Testis (tissue), 3 donors: ENCODE results near the gene GID8. TPM values are rescaled to one million over a fixed set of nuclear protein-coding genes. Genes with fewer than 3 reads are reported as not detected.

Source experiments
- DNase-seq: peaks from one replicate; pipeline ENCODE4 v3.0.0-alpha.2; 2019
- H3K27ac ChIP-seq, 2 donors: fragments of 200-600 bp; sonication (generic); one replicate each; pipeline ENCODE4 v1.5.1; 2019
- H3K27me3 ChIP-seq: fragments of 200-600 bp; sonication (generic); one replicate; pipeline ENCODE4 v1.5.1; 2019
- H3K36me3 ChIP-seq: fragments of 200-600 bp; sonication (generic); one replicate; pipeline ENCODE4 v1.5.1; 2017; ENCODE audit warnings: low read depth; ENCODE audit errors: missing control alignments
- H3K4me1 ChIP-seq: fragments of 200-600 bp; sonication (generic); one replicate; pipeline ENCODE4 v1.5.1; 2019
- H3K4me3 ChIP-seq, 2 donors: fragments of 200-600 bp; sonication (generic); one replicate each; pipeline ENCODE4 v1.5.1; 2017 to 2019
- H3K9me3 ChIP-seq: fragments of 200-600 bp; sonication (generic); one replicate; pipeline ENCODE4 v1.5.1; 2017
- CTCF ChIP-seq, 3 experiments: fragments of 450-650 bp in 2 of 3; fragments of 200-600 bp in 1 of 3; sonication (generic) in 1 of 3; IDR thresholded peaks; one replicate each; pipeline ENCODE4 v1.5.1; 2016 to 2019; ENCODE audit warnings: antibody characterized with exemption in 3 of 3, mild to moderate bottlenecking in 2 of 3, moderate library complexity in 1 of 3
- POLR2A ChIP-seq: fragments of 450-650 bp; IDR thresholded peaks from one replicate; pipeline ENCODE4 v1.6.1; 2017; ENCODE audit warnings: antibody characterized with exemption, mild to moderate bottlenecking, moderate library complexity
- WGBS, 2 donors: methylation state at CpG; one replicate each; pipeline ENCODE4 v1.1.5; 2018; 5-methylcytosine and 5-hydroxymethylcytosine counted together
- intact Hi-C: fragments of 100-400 bp; cut with DNase I; formaldehyde crosslinking; loops from one replicate; pipeline ENCODE4 v1.15.1; 2023; ENCODE audit warnings: low total_unique reads
- polyA plus RNA-seq: library from polyadenylated mRNA; stranded (reverse); fragments of 350-450 nt; fragmentation: Illumina TruSeq; extraction: RNeasy Lipid Tissue Mini Kit (QIAGEN cat#74804); gene quantifications from one replicate; pipeline ENCODE4 v1.2.3, GENCODE V29; 2014; ENCODE audit warnings: low read depth, low replicate concordance; ENCODE audit not compliant: insufficient read depth
- total RNA-seq, 2 donors: library from RNA; depleted of rRNA; stranded (reverse); fragments of >200 nt; gene quantifications; one replicate each; pipeline ENCODE4 v1.2.3, GENCODE V29; 2016

GID8 gene
- total and polyA plus RNA-seq, 3 donors from 2014 or later = 27.3 to 42.6 (median 41.9) TPM

GRCh38 chr20:62961310-62961783 lies 23.4 kb downstream of the GID8 start:
- no peaks in the 10 kb centered on the region for H3K27me3 ChIP-seq
- no peak overlapping the region for H3K27ac ChIP-seq
- intact Hi-C loops = no loop called here
- no peaks in the 10 kb centered on the region for H3K36me3 ChIP-seq
- no peaks in the 10 kb centered on the region for H3K9me3 ChIP-seq
- peak; percentile 46 for DNase-seq
- H3K4me1 ChIP-seq = no peaks in the 10 kb centered on the region
- H3K4me3 ChIP-seq = no peak overlapping the region
- 52 to 79% methylated on average over 7 to 18 of the region's 19 CpGs for WGBS, 2 donors
- TF ChIP-seq CTCF (IDR thresholded peaks at IDR 0.05) = no peak

GRCh38 chr20:62961799-62962198 lies 23.9 kb downstream of the GID8 start:
- no peak for DNase-seq
- intact Hi-C loops = no loop called here
- TF ChIP-seq POLR2A (no peak), CTCF (IDR thresholded peaks at IDR 0.05) (no peak)
- no peaks in the 10 kb centered on the region for H3K9me3 ChIP-seq
- 80 to 89% methylated on average over 8 of the region's 8 CpGs for WGBS, 2 donors
- no peaks in the 10 kb centered on the region for H3K4me1 ChIP-seq
- no peaks in the 10 kb centered on the region for H3K27me3 ChIP-seq
- no peak overlapping the region for H3K4me3 ChIP-seq
- no peaks in the 10 kb centered on the region for H3K36me3 ChIP-seq
- no peak overlapping the region for H3K27ac ChIP-seq

GRCh38 chr20:62962221-62962879 lies 24.4 kb downstream of the GID8 start:
- TF ChIP-seq POLR2A (no peak), CTCF (IDR thresholded peaks at IDR 0.05) (no peak)
- Histone ChIP-seq H3K4me1 (no peaks in the 10 kb centered on the region), H3K4me3 (no peak overlapping the region), H3K27ac (no peak overlapping the region), H3K27me3 (no peaks in the 10 kb centered on the region), H3K9me3 (no peaks in the 10 kb centered on the region), H3K36me3 (no peaks in the 10 kb centered on the region)
- no peak for DNase-seq
- WGBS, 2 donors = 71 to 93% methylated on average over 5 to 30 of the region's 30 CpGs
- intact Hi-C loops = no loop called here

- no peaks in the 10 kb centered on the region for H3K9me3 ChIP-seq
- H3K4me1 ChIP-seq = no peaks in the 10 kb centered on the region
- no peak overlapping the region for H3K4me3 ChIP-seq
- H3K27ac ChIP-seq = no peak overlapping the region
- intact Hi-C loops = no loop called here
- WGBS, 2 donors = 88 to 90% methylated on average over 9 to 32 of the region's 32 CpGs
- no peaks in the 10 kb centered on the region for H3K36me3 ChIP-seq
- H3K27me3 ChIP-seq = no peaks in the 10 kb centered on the region
- no peak for DNase-seq
- TF ChIP-seq POLR2A (no peak), CTCF (IDR thresholded peaks at IDR 0.05) (no peak)
Measured at GRCh38 chr20:62962891-62963613, 25.1 kb downstream of the GID8 start.
